Kidney epithelial cell (primary cell): Measurements from ENCODE around the gene DAPK1. TPM values are rescaled to one million over a fixed set of nuclear protein-coding genes. Genes with fewer than 3 reads are reported as not detected.

Source experiments
- DNase-seq: peaks from one replicate; pipeline ENCODE4 v3.0.0-alpha.2; 2010; ENCODE audit warnings: low read depth
- H3K27me3 ChIP-seq: 2 replicates; pipeline ENCODE4 v1.6.0; 2011; ENCODE audit warnings: low read length; ENCODE audit not compliant: control insufficient read depth, insufficient read depth
- H3K36me3 ChIP-seq: 2 replicates; pipeline ENCODE4 v1.5.1; 2011; ENCODE audit warnings: low read length; ENCODE audit not compliant: control insufficient read depth, insufficient read depth
- H3K4me3 ChIP-seq: 2 replicates; pipeline ENCODE4 v1.5.1; 2011; ENCODE audit warnings: low read depth, mild to moderate bottlenecking, control low read depth, low read length
- CTCF ChIP-seq: IDR thresholded peaks from 2 replicates; pipeline ENCODE4 v1.5.1; 2011; ENCODE audit warnings: mild to moderate bottlenecking, moderate library complexity, low read length, control low read depth, inconsistent platforms; ENCODE audit not compliant: insufficient read depth, poor library complexity, severe bottlenecking
- total RNA-seq: library from RNA; depleted of rRNA; stranded (reverse); fragments of >200 nt; gene quantifications from 2 replicates; pipeline ENCODE4 v1.2.3, GENCODE V29; 2015

DAPK1 gene
- total RNA-seq, 1 donor from 2014 or later = 23.5 TPM

DNA sequence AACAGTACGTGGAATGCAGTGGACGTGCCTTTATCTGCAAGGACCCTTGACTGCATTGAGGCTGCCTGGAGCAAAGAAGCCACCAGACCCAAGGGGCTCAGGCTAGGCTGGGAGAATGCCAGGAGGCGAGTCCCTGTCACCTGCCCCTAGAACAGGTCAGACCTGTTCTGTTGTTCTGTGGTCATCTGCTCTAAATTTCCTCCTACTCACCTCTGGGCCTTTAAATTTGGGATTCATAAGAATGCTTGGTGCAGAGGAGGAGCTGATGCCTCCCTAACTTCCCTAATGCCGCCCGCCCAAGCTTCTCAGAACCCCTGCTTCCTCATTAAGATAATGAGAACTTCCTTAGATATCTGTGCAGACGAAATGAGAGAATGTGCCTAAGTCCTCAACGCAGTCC is 32.0 kb downstream of the DAPK1 start:
- no peak for DNase-seq
- no peak overlapping the region for H3K4me3 ChIP-seq

GRCh38 chr9:87530716-87531115 is 33.0 kb downstream of the DAPK1 start:
- DNase-seq = no peak
- TF ChIP-seq CTCF = no peak
- Histone ChIP-seq H3K27me3 (no peaks in the 10 kb centered on the region), H3K4me3 (no peak overlapping the region), H3K36me3 (no peaks in the 10 kb centered on the region)

More for the DNA sequence above, 32.0 kb downstream of the DAPK1 start:
- Histone ChIP-seq H3K27me3 (no peaks in the 10 kb centered on the region), H3K36me3 (no peaks in the 10 kb centered on the region)
- no peak for TF ChIP-seq CTCF

DNA sequence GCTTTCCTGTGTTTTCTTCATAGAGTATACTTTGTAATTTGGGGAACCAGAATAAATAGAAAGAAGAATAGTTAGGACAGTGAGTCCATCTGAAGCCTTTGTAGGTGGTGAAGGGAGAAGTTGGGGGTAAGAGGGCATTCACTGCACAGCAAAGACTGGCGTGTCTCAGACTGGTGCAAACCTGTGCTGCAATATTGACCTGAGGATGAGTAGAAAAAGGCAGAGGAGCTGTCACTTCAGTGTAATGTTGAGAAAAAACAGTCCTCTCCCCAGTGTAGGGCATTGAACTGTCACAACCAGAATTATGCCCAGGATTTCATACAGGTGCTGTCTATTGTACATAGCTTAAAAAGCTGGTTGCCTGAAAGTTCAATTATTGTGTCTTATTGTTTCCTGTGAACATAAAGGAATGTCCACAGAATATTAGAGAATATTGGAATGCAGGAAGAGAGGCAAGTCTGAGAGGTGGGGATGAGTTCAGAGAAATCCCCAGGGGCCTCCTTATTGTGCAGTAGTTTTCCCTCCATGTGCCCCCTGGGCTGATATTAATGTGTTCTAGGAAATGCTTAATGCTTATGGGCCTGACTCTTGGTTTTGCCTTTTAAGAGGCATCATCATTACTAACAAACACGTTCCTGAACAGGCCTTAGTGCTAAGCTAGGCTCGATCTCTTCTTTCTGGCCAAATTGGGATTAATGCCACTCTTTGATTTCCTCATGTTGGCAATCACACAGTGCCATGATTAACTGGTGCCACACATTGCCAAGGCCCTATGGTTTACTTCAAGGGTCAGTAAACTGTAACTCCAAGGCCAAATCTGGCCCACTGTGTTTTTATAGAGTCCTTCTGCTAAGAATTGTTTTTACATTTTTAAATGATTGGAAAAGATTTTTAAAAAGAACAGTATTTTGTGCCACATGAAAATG is 34.0 kb downstream of the DAPK1 start:
- Histone ChIP-seq H3K27me3 (no peaks in the 10 kb centered on the region), H3K4me3 (no peak overlapping the region), H3K36me3 (no peaks in the 10 kb centered on the region)
- TF ChIP-seq CTCF = no peak
- DNase-seq = no peak

GRCh38 chr9:87533271-87533670 is 35.6 kb downstream of the DAPK1 start:
- H3K27me3 ChIP-seq = no peaks in the 10 kb centered on the region
- TF ChIP-seq CTCF = no peak
- no peak overlapping the region for H3K4me3 ChIP-seq
- no peak for DNase-seq
- H3K36me3 ChIP-seq = no peaks in the 10 kb centered on the region

GRCh38 chr9:87534036-87534435 is 36.4 kb downstream of the DAPK1 start:
- DNase-seq = no peak
- Histone ChIP-seq H3K27me3 (no peaks in the 10 kb centered on the region), H3K4me3 (no peak overlapping the region), H3K36me3 (no peaks in the 10 kb centered on the region)
- no peak for TF ChIP-seq CTCF
